ENCODE data around the gene GALK2. TPM values are rescaled to one million over a fixed set of nuclear protein-coding genes. Genes with fewer than 3 reads are reported as not detected.

The GALK2 gene
- total RNA-seq, 2 experiments from 2014 or later, result 23.1 to 24.6 TPM

Small RNA genes within 50 kb of the gene (microRNA-seq; reads per million reads assigned to microRNA genes)
- gene MIR4716, result not detected

Other genes starting within 250 kb of the GALK2 start
- under 1 TPM; 0.65 to 0.66 TPM for gene SHC4, start 206.3 kb upstream of the GALK2 start, total RNA-seq
- gene SECISBP2L, start 123.8 kb upstream of the GALK2 start, total RNA-seq, result 10 to 100 TPM; 28.3 to 29.2 TPM
- 10 to 100 TPM; 55.8 to 56.8 TPM for gene COPS2, start 14.6 kb upstream of the GALK2 start, total RNA-seq